ENCODE measurements around the gene TEX52.
"Not testable (repeated sequence)": the region's sequence is repeated elsewhere in the genome, so short reads cannot be mapped to it uniquely, and the experiment has no call there.

TEX52 gene

GRCh38 chr12:2876431-2877046, 19.7 kb upstream of the TEX52 start:
- peak; percentile 58 for DNase-seq
- in situ Hi-C loops (cut with MboI; ENCODE audit: low pct_unique_long_range_greater_than_20kb, low sequenced_read_pairs) = no loop called here

DNA sequence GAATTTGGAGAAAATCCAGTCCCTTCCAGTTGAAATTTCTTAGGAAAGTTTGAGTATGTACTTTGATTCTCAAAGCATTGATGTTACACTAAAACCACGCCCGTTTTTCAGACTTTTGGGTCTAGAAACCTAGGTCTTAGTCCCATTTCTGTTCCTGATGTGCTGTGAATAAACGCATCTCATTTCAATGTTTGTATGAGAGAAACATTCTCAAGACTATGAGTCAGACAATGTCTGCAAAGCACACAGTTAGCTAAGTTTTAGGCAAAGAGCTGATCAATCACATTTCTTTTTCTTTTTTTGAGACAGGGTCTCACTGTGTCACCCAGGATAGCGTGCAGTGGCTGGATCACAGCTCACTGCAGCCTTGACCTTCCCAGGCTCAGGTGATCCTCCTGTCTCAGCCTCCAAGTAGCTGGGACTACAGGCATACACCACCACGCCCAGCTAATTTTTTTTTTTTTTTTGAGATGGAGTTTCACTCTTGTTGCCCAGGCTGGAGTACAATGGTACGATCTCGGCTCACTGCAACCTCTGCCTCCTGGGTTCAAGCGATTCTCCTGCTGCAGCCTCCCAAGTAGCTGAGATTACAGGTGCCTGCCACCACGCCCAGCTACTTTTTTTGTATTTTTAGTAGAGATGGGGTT, 12.3 kb upstream of the TEX52 start:
- in situ Hi-C loops (cut with MboI; ENCODE audit: low pct_unique_long_range_greater_than_20kb, low sequenced_read_pairs) = not testable (repeated sequence)

DNA sequence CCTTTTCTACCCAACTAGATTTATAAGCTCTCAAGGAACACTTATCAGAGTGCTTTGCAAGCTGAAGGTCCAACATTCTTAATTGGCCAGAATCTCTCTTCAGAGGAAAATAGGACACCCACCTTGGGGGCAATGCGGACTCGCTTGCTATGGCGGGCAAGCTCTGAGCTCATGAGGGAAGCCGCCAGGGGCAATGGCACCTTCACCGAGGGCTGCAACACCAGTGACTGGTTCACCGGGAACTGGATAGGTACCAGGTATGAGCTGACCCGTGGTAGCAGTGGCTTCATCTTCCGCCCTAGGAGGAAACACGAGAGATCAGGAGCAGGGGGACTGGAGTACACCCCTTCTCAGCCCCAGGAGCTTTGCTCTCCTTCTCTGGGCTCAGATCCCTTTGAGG, 7.4 kb upstream of the TEX52 start:
- DNase-seq = no peak
- in situ Hi-C loops (cut with MboI; ENCODE audit: low pct_unique_long_range_greater_than_20kb, low sequenced_read_pairs) = no loop called here

More for the DNA sequence above, 12.3 kb upstream of the TEX52 start:
- DNase-seq = not testable (repeated sequence)

- in situ Hi-C loops (cut with MboI; ENCODE audit: low pct_unique_long_range_greater_than_20kb, low sequenced_read_pairs); DNase-seq: not testable (repeated sequence)
Observed at GRCh38 chr12:2863402-2863801, 6.6 kb upstream of the TEX52 start.

DNA sequence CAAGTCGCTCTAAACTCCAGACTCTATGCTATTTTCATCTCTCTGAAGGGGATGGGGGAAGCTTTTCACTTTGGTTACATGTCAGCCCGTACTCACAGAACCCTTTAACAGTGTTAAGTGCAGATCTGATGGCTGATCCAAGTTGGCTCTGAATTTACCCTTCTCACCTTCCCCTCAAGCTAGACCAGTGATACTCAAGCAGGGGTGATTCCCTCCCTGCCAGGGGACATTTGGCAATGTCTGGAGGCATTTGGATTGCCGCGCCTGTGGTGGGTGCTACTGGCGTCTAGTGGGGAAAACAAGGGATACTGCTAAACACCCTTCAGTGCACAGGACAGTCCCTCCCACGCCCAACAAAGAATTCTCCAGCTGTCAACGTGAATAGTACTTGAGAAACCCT, 6.0 kb upstream of the TEX52 start:
- in situ Hi-C loops (cut with MboI; ENCODE audit: low pct_unique_long_range_greater_than_20kb, low sequenced_read_pairs) = no loop called here
- DNase-seq = no peak

GRCh38 chr12:2860170-2860569, 3.3 kb upstream of the TEX52 start:
- DNase-seq = no peak
- in situ Hi-C loops (cut with MboI; ENCODE audit: low pct_unique_long_range_greater_than_20kb, low sequenced_read_pairs) = no loop called here

DNA sequence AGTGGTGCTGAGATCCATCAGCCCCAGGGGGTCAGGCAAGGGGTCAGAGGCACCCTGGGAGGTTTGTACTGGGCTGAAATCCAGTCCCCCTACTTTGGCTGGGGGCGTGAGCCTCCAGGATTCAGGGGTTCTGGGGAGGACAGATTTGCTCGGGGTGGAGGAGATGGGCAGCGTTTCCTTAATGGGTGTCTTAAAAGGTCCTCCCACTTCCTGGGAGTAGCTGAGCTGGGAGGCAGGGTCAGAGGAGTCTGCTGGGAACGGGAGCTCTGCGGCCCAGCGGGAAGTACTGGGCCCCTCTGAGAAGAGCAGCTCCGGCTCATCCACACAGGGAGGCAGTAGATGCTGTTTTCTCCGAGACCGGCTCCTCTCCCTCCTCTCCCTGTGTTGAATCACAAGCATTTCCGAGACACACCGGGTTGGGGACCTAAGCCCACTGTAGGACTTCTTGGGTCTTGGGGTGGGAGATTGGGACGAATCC, 2.1 kb upstream of the TEX52 start:
- no peak for DNase-seq
- in situ Hi-C loops (cut with MboI; ENCODE audit: low pct_unique_long_range_greater_than_20kb, low sequenced_read_pairs) = no loop called here

DNA sequence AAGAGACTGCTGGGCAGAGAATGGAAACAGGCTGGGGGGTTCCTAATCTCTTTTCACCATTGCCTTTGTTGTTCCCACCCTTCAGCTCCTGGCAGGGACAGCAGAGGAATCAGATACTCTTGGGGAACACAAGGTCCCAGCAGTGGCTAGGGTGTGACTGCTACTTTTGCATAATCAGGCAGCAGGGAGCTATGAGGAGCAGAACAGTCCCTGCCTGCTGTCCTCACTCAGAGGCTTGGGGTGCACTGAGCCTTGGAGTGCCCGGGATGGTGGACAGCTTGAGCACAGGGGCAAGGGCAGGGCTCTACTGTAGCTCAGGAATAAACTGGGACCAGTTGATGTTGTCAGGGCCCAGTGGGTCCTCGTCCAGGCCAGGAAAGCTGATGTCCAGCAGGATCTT, 1.5 kb upstream of the TEX52 start:
- no peak for DNase-seq

GRCh38 chr12:2857576-2857975, 737 bp upstream of the TEX52 start:
- no peak for DNase-seq
- in situ Hi-C loops (cut with MboI; ENCODE audit: low pct_unique_long_range_greater_than_20kb, low sequenced_read_pairs) = no loop called here

More for the DNA sequence above, 1.5 kb upstream of the TEX52 start:
- in situ Hi-C loops (cut with MboI; ENCODE audit: low pct_unique_long_range_greater_than_20kb, low sequenced_read_pairs) = no loop called here

GRCh38 chr12:2856051-2856450, 788 bp downstream of the TEX52 start:
- in situ Hi-C loops (cut with MboI; ENCODE audit: low pct_unique_long_range_greater_than_20kb, low sequenced_read_pairs) = no loop called here
- no peak for DNase-seq

DNA sequence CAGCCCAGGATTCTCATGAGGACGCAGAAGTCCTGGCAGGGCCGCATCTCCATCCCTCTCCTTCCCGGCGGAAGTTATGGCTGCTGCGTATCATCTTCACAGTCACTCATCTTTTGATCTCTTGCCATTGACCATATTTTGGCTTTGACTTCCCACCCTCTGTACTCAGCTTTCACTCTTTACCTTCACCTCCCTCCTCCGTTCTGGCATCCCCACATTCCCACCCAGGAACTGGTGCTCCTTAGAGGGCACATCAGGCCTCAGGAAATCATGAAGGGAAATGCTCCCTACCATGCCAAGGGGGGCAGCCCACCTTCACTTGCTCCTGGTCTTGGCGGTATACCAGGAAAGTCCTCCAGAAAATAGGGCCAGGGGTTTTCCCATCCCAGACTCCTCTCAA, 1.3 kb downstream of the TEX52 start:
- DNase-seq = no peak
- in situ Hi-C loops (cut with MboI; ENCODE audit: low pct_unique_long_range_greater_than_20kb, low sequenced_read_pairs) = no loop called here

- no peak for DNase-seq
- in situ Hi-C loops (cut with MboI; ENCODE audit: low pct_unique_long_range_greater_than_20kb, low sequenced_read_pairs) = no loop called here
Observed at GRCh38 chr12:2854669-2855453, 2.0 kb downstream of the TEX52 start.

GRCh38 chr12:2853626-2854025, 3.2 kb downstream of the TEX52 start:
- in situ Hi-C loops (cut with MboI; ENCODE audit: low pct_unique_long_range_greater_than_20kb, low sequenced_read_pairs) = no loop called here
- DNase-seq = peak; percentile 79

DNA sequence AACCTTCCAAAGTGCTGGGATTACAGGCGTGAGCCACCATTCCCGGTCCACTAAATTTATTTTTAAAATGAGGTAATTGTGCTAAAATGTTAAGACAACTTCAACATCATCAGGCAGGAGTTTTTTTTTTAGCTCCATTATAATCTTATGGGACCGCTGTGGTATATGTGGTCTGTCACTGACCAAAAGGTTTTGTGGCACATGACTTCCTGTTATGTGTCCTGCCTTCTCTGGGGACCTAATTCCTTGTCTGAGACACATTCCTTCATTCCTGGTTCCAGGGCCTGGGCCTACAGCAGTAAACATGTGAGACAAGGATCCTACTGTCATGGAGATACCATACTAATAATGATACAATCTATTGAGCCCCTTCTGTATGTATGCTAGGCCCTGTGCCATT, 4.9 kb downstream of the TEX52 start:
- DNase-seq = no peak
- in situ Hi-C loops (cut with MboI; ENCODE audit: low pct_unique_long_range_greater_than_20kb, low sequenced_read_pairs) = no loop called here

DNA sequence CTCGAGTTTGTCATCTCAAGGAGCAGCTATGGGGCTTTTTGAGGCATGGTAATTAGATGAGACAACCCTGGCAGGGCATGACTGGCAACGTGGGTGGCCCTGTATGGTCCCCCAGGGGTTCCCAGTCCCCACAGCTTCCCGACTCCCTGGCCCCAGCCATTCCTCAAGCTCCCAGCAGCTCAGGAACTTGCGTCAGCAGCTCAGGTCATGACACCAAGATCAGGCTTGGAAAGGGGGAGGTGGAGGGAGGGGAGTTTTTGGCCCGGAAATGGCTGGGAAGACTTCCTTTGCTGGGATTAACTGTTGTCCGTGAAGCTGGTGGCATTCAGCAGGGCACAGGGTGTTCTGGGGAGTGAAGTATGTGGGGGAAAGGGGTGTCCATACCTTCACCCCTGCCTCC, 11.6 kb downstream of the TEX52 start:
- in situ Hi-C loops (cut with MboI; ENCODE audit: low pct_unique_long_range_greater_than_20kb, low sequenced_read_pairs) = no loop called here
- no peak for DNase-seq

GRCh38 chr12:2844786-2845185, 12.1 kb downstream of the TEX52 start:
- DNase-seq = no peak
- in situ Hi-C loops (cut with MboI; ENCODE audit: low pct_unique_long_range_greater_than_20kb, low sequenced_read_pairs) = no loop called here

DNA sequence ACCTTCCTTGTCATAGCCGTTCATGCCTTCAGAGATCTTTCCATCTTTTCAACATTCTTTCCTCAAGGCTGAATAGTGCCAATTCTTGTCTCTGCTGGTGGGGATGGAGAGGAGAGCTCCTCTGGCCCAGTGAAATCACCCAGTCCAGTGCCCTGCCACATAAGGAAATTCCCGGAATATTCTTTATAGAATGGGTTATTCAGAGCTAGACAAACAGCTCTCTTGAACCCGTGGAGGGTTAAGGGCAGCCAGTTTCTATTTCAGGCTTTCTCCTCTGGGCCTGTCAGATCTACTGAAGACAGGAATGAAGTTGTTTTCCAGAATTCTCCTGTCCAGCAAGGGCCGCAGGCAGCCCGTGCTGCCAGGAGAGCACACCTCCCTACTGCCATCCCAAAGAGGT, 13.9 kb downstream of the TEX52 start:
- DNase-seq = no peak
- in situ Hi-C loops (cut with MboI; ENCODE audit: low pct_unique_long_range_greater_than_20kb, low sequenced_read_pairs) = no loop called here

DNA sequence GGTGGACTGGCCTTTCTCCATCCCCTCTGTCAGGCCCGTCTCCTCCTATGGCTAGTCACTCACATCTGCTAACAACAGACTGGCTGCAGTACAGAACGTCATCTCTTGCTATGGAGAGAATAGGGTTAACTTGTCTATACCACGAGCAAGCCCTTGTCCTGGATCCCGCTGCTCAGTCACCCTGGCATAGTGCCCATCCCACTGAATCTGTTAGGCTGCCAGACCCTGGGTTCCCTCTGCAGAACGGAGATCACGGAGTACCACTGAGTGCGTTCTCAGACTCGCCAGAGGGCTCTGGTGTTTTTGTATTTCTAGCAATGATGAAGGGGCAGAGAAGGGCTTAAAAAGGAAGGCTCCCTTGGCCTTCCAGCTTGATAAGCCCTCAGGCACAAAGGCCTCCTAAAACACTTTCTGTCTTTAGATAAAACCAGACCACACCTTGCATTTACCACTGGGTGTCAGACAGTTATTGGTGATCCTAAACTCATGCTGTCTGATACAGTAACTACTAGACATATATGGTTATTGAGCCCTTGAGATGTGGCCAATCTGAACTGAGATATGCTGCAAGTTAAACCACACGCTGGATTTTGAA, 15.7 kb downstream of the TEX52 start:
- no peak for DNase-seq
- in situ Hi-C loops (cut with MboI; ENCODE audit: low pct_unique_long_range_greater_than_20kb, low sequenced_read_pairs) = no loop called here

DNA sequence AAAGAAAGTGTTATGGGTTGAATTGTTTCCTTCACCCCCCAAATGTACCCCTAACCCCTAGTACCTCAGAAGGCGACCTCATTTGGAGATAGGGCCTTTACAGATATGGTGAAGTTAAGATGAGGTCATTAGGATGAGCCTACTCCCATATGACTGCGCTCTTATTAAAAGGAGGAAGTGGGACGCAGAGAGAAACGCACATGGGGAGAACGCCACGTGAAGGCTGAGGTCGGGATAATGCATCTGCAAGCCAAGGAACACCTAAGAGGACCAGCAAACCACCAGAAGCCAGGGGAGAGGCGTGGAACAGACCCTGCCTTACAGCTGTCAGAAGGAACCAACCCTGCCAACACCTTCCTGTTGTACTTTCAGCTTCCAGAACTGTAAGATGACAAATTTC, 20.3 kb downstream of the TEX52 start:
- DNase-seq = no peak
- in situ Hi-C loops (cut with MboI; ENCODE audit: low pct_unique_long_range_greater_than_20kb, low sequenced_read_pairs) = no loop called here
